Fibroblast of skin of scalp (primary cell): Measurements from ENCODE around the gene RNLS.
"Not testable (repeated sequence)": the region's sequence is repeated elsewhere in the genome, so short reads cannot be mapped to it uniquely, and the experiment has no call there.

Source experiments
- DNase-seq: peaks from one replicate; pipeline ENCODE4 v3.0.0-alpha.2; 2013

Gene RNLS

DNA sequence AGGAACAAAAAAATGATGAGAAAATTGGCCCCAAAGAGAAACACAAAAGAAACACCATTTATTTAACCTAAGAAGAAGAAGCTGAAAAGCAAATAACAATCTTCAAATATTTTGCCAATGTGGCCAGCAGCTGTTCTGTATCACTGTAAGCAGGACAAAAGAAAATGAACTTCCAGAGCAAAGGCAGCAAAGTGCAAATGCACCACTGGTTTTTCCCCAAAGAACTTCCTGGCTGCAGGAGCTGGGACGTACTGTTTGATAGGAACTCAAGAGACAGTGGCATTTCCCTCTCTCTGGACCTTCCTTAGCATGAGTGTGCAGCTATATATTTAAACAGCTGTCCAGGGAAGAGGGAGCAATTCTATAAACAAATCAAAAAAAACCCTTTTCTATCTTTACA lies 60.4 kb downstream of the RNLS start:
- DNase-seq, result no peak

GRCh38 chr10:88521791-88522190 lies 61.3 kb downstream of the RNLS start:
- DNase-seq, result no peak

- DNase-seq, result no peak
Measured at GRCh38 chr10:88515235-88515634, 67.9 kb downstream of the RNLS start.

GRCh38 chr10:88512599-88512998 lies 70.5 kb downstream of the RNLS start:
- DNase-seq, result no peak

DNA sequence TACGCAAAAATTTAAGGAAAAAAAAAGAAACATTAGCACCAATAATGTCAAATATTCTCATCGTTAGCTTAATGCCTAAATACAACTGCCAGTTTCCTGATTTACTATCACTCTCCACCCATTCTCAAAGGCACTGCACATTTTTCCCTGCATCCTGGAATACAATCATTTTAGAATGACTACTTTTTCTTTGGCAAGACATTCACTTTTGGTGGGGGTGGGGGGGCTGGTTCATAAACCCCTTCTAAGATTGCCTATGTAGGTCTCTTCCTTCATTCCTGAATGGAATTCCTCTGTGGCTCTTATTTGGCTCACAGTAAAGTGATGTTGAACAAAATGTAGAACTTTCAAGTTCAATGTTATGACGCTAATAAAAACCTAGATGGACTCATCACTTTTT lies 74.3 kb downstream of the RNLS start:
- DNase-seq, result no peak

DNA sequence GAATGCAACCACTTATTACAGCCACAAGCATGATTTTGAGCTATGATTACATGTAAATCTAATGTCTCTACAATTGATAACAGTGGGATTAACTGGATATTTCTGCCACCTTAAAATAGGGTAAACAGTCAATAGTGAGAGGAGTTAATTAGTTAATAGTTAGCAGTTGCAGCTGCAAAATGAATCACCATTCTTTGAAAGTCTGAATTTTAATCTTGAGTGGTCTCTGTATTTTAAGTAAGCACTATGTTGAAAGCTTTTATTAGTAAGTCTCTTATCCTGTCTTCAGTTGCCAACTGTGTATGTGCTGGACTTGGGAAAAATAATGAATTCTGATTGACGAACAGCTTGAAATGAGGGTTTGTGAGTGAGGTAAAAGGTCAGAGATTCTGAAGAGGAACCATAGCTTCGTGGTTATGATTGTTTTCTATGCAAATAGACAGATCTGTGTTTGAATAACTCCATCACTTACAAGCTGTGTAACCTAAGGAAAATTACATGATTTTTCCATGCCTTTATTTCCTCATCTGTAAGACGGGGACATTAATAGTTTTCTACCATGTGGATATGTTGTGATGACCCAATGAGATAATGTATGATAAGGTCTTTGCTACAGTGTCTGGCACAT lies 75.2 kb downstream of the RNLS start:
- DNase-seq, result no peak

- DNase-seq, result no peak
Measured at GRCh38 chr10:88507404-88507803, 75.7 kb downstream of the RNLS start.

DNA sequence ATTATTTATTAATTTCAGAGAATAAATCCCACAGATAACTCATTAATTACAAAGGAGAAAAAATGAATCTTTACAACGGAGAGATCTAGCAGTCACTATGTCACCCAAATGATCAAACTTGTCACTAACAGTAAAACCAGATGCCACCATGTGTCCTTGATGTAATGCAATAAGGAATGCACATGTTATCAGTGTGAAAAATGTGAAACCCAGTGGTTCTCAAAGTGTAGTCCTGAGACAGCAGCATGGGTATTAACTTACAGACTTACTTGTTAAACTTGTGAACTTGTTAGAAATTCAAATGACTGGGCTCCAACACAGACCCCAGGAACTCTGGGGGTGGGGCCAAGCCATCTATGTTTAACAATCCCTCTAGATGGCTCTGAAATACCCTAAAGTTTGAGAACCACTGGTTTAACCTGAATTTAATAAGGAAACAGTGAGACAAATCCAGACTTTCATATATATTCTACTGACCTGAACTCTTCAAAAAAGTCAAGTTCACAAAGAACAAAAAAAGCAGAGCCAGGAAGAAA lies 77.4 kb downstream of the RNLS start:
- DNase-seq, result no peak

DNA sequence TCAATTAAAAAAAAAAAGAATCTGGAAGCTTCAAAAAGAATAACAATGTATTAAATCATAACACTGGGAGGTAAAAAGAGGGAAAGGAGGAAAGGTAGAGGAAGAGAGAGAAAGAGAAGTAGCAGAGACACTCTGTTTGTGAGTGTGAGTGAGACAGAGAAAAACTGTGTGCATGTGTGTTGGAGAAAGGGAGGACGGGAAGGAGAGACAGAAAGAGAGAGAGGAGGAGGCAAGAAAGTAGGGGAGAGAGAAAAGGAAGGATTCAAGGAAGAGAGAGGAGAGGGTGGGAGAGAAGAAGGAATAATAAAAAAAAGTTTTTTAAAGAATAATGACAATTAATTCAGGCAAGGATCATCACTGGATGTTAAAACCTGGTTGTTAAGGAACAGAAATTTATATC lies 77.9 kb downstream of the RNLS start:
- DNase-seq, result no peak

DNA sequence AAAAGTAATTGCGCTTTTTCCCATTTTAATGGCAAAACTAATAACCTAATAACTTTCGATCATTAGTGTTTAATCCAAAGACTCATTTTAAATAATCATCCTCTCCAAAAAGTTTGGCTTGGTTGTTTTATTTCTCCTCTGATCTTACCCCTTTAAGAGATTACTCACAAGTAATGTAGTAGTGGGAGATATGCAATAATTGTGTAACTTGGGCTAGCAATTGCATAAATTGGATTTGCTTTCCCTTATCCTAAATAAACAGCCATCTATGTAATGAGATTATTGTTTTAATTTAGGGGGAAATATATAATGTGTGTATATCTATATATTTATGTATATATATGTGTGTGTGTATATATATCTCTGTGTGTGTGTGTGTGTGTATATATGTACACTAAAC lies 82.5 kb downstream of the RNLS start:
- DNase-seq, result no peak

GRCh38 chr10:88499569-88500470 lies 83.3 kb downstream of the RNLS start:
- no peak for DNase-seq

DNA sequence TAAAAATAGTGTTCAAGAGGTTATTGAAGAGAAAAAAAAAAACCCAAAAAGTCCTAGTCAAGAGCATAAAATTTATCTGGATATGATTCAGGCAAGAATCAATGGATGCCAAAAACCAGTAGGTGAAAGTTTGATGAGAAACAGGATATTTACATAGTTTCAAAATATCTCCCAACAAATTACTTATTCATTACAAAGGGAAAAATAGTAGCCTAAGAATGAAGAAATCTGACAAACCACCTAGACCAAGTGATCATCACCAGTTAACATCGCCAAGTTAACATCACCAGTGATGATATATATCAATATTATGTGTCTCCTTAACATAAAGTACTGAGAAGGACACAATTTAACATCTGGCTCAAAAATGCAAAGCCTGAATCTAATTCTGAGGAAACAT lies 85.2 kb downstream of the RNLS start:
- DNase-seq, result no peak

- no peak for DNase-seq
Measured at GRCh38 chr10:88494537-88494936, 88.6 kb downstream of the RNLS start.

- peak; percentile 71 for DNase-seq
Measured at GRCh38 chr10:88493691-88494483, 89.2 kb downstream of the RNLS start.

DNA sequence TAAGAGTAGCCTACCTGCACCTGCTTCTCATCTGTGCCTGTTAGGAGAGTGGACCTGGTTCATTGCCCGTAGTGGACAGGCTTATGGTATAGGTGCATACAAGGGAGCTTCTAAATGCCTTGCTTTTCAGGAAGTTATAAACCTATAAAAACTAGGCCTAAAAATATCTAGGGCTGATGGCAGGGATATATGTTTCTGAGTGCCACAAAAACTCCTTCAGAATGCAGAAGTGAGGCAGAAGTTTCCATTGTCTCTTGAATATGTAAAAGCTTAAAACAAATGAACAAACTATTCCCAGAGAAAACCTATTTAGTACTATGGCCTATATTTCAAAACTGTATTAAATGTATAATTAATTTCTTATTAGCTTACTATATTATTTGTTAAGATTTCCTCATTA lies 91.8 kb downstream of the RNLS start:
- DNase-seq, result no peak

DNA sequence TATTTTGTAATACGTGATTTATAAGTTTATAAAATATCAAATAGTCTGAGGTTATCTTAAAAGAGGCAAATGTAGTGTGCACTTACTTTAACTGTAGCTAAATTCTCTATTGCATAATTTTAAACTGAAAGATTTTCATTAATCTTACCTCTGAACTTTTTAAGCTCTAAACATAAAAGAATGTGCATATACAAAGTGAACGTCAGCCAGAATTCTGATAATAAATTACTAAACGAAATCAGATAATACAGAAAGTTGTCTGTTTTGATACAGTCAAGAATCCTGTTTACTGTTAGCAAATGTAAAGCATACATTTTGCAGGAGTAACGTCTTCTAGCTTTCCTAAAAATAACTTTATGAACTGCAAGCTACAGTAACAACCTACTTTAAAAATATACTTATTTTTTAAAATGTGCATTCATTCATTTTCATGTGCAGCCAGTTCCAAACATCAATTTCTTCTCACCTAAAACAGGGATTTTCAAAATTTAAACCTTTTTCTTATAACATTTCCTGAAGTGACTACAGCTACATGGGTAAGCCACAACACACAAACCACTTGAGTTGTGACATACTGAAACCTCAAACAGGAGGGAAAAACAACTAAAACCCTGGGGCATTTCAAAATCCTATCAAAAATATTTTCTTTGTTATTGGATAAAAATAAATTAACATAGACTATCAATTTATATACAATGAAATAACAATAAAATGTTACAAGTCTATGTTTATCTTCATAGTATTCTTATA lies 92.7 kb downstream of the RNLS start:
- DNase-seq, result no peak

DNA sequence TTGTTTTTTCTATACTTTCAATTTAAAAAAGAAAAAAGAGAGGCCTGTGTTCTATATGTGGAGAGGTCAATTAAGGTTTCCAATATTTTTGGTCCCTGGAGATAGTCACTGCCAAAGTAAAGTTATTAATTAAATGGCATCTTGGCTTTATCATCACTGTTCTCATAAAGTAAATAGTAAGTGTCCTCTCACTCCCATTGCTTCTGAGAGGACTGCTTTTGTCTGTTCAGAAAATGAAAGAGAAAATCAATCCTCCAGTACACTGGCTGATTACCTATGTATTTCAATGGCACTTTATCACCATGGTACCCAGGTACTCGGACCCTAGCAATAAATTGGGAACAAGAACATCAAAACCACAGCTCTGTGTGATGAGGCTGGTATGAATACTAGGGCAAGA lies 94.0 kb downstream of the RNLS start:
- no peak for DNase-seq

DNA sequence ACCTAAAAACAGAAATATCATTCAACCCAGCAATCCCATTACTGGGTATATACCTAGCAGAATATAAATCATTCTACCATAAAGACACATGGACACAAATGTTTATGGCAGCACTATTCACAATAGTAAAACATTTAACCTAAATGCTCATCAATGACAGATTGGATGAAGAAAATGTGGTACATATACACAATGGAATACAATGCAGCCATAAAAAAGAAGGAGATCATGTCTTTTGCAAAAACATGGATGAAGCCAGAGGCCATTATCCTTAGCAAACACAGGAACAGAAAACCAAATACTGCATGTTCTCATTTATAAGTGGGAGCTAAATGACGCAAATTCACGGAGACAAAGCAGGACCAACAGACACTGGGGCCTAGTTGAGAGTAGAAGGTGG lies 96.3 kb downstream of the RNLS start:
- DNase-seq, result not testable (repeated sequence)

GRCh38 chr10:88482220-88482619 lies 100.9 kb downstream of the RNLS start:
- no peak for DNase-seq

- DNase-seq, result no peak
Measured at GRCh38 chr10:88478256-88478655, 104.9 kb downstream of the RNLS start.

- peak; percentile 17 for DNase-seq
Measured at GRCh38 chr10:88477343-88478085, 105.6 kb downstream of the RNLS start.
